Mammary epithelial cell (primary cell): ENCODE measurements around the gene SERBP1.

ENCODE experiments used
- CTCF ChIP-seq, 2 donors: IDR thresholded peaks in 1 of 2; conservative IDR thresholded peaks in 1 of 2; 2 replicates each; pipeline ENCODE4 v1.5.1; 2011 to 2012; ENCODE audit warnings: inconsistent platforms in 2 of 2, low read length in 2 of 2, mild to moderate bottlenecking in 2 of 2, control low read depth in 1 of 2, low read depth in 1 of 2; ENCODE audit not compliant: insufficient read depth in 1 of 2; ENCODE audit errors: extremely low read depth in 1 of 2
- EZH2 ChIP-seq: IDR thresholded peaks from 2 replicates; pipeline ENCODE4 v1.6.1; 2012; ENCODE audit warnings: low read length, inconsistent platforms, borderline replicate concordance

GRCh38 chr1:67433837-67434236, 3.6 kb upstream of the SERBP1 start:
- TF ChIP-seq CTCF (conservative IDR thresholded peaks at IDR 0.05 in 1 of 2, IDR thresholded peaks at IDR 0.05 in 1 of 2; ENCODE audit: extremely low read depth in 1 of 2, insufficient read depth in 1 of 2, low read depth in 1 of 2, low read length in 2 of 2) (no peak), EZH2 (no peak)
